ENCODE measurements around the gene WWOX.

Gene WWOX

DNA sequence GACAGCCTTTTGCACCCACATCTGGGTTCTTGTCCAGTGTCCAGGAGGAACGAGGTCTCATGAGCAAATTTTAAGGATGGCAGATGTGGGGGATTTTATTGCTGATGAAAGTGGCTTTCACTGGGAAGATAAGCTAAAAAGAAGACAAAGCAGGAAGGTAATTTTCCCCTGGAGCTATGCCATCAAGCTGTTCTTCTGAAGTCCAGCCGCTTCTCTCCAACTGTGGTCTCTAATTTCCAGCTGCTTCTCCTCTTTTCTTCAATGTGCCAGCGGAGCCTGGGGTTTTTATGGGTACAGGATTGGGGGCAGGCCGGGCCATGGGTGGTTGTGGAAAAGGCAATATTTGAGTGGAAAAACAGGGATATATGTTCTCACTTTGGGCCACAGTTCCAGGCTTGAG is 430.8 kb downstream of the WWOX start:
- DNase-seq (ENCODE audit: low read depth) = no peak

DNA sequence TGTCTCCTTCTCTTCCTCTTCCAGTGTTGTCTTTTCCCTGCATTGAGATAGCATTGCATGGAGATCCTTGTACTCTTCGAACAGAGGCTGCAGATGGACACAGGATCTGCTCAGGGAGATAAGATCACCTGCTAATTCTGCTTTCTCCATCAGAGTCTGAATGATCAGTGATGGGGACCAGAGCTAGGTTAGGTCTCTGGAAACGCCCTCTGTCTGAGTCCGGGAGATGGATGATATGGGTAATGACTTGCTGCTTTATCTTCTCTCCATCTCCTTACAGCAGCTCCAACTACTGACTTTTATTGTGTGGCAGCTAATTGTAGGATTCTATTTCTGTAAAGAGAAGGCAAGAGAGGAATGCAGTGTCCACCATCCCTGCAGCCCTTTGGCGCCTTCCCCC is 435.6 kb downstream of the WWOX start:
- no peak for DNase-seq (ENCODE audit: low read depth)

DNA sequence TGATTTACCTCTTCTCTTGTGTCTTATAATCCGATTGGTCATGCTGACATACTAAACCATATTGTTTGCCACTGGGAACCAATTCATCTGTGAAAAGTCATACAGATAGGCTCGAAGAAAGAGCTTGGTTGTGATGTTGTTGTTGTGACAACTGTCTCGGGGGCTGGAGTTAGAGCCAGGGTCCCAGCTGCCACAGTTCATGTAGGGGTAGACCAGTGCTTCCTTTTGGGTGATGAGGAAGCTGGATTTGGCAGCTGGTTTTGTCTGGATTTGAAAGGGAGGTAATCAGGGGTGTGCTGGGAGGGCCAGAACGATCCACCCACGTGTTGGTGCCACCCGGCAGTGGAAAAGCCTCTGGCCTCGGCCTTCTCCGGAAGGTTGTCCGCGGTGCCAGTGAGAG is 438.1 kb downstream of the WWOX start:
- DNase-seq (ENCODE audit: low read depth) = no peak

DNA sequence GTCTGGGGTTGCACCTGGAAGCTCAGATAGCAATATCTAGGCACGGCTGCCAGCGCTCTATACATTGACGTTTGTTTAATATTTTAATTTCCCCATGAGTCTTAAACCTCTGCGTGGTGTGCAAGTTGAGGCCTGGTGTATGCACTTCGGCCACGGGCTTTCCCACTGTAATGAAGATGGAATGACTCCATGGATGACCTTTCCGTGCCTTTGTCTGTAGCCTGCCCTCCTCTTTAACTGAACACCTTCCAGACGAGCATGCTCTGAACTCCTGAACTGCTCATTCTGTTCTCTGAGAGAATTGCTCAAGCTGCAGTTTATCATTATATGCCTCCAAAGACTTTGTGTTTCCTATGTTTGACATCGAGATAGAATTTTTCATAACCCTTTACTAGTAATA is 438.8 kb downstream of the WWOX start:
- DNase-seq (ENCODE audit: low read depth) = no peak

DNA sequence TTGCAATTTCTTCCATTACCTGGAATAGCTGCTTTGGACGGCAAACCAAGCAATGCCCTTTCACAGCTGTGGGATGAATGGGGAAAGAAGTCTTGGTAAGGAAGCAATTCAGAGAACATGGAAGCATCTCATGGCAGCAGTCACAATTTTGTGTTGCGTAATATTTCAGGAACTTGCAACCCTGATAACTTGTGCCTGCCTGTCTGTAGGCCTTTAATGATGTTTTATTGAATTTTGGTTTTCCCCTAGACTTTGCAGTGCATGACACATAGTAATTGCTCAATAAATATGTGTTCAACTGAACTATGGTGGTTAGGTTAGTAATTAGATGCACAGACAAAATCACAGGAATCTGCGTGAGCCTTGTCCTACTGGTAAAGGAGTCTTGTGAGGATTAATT is 439.5 kb downstream of the WWOX start:
- no peak for DNase-seq (ENCODE audit: low read depth)

DNA sequence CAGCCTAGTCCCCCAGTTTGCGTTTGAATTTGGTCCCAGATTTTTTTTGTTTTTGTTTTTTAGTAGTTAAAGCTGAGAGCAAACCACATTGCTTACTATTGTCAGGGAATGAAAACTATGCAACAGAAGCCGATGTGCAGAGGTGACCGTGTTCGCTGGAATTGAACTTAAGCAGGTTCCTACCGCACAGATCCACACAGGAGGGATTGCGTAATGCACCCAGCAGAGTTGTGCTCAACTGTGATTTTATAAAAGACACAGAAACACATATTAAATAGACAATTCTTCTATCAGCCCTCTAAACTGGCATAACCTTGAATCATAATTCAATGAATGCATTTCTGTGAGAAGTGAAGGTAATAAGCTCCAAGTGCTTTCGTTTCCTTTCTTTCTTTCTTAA is 443.0 kb downstream of the WWOX start:
- DNase-seq (ENCODE audit: low read depth) = no peak

DNA sequence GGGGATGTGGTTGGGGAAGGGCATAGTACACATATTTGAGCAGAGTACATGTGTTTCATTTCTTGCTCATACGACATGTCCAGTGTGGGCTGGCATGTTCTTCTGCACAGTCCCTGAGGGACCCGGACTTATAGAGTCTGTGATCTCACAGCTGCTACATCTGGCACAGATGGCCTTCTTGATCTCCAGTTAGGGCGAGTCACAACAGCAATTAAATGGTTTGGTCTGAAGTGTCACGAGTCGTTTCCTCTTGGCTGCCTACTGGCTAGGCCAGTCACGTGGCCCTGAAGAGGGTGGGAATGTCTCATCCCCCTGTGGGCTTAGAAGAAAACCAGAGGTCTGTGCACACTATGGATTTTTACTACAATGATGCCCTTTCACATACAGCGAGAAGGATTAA is 443.6 kb downstream of the WWOX start:
- no peak for DNase-seq (ENCODE audit: low read depth)

DNA sequence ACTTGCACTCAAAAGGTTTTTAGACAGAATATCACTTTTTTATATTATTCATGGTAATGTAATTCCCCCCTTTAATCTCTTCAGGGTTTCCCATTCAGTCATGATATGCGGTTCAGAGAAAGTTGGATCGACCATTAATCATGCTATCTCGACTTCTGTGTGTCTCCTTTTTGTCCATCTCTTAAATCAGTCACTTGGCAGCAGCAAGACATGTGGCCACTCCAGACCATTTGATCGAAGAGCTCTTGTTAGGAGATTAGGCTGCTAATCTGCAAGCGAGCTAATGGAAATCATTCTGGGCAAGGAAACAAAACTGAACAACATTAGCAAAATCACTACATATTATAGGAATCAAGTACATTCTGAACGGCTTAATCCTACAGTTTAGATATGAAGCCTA is 449.9 kb downstream of the WWOX start:
- no peak for DNase-seq (ENCODE audit: low read depth)

DNA sequence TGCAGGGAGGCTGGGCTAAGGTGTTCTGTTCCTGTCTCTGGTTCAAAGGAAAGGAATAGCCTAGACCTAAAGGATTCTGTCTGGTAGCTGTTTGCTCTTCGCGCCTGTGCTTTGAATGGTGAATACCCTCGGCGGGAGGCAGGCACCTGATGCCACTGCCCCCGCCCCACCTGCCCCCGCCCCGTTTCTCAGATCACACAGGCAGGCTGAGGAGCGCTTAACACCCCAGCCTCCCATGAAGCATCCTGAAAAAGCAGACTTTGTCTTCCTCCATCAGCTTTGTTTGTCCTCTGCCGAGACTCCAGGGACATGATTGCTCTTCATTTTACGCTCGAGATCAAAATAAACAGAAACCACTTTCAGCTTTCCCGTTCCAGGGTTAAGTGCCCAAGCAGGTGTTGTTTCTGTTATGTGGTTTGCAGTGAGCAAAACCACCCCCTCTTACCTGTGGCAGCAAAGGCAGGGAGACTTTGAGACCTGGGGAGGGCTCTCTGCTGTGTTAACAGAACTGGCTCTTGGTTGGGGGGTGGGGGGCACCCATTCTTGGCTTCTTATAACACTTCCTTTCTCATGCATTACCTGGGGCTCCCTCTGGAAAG is 452.1 kb downstream of the WWOX start:
- DNase-seq (ENCODE audit: low read depth) = no peak

DNA sequence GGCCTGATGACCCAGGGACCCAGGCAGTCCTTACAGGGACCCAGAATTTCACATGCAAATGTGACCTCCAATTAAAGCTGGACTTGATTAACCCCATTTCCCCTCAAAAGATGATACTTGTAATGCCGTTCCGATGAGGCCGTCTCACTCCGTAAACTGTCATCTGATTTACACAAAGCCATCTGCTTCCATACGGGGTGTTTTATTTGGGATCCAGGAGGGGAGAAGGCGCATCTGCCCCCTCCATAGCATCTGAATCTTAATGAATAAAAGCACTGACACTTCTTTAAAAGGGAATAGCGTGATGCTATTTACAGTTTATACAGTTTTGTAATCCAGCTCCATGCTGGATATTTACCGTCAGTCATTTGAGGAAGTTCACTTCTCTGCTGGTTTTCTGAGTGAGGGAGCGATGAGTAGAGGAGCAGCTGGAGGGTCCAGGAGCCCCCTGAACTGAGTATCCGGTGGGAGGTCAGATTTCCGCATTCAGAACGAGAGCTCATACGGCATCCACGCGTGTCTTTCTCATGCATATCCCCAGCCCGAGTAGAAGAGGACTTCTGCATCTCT is 452.7 kb downstream of the WWOX start:
- no peak for DNase-seq (ENCODE audit: low read depth)

DNA sequence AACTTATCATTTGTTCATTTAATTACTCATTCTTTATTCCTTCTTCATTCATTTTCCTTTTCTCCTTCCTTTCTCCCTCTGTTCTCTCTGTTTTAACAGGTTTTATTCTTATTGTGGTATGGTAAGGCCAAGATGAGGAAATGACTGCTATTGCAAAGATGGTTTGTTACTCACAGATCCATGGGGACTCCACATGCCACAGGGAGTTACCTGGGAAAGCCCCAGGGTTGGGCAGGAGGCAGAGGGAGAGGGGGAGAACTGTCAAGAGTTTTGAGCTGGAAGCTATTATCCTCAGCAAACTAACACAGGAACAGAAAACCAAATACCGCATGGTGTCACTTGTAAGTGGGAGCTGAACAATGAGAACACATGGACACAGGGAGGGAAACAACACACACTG is 453.3 kb downstream of the WWOX start:
- no peak for DNase-seq (ENCODE audit: low read depth)

DNA sequence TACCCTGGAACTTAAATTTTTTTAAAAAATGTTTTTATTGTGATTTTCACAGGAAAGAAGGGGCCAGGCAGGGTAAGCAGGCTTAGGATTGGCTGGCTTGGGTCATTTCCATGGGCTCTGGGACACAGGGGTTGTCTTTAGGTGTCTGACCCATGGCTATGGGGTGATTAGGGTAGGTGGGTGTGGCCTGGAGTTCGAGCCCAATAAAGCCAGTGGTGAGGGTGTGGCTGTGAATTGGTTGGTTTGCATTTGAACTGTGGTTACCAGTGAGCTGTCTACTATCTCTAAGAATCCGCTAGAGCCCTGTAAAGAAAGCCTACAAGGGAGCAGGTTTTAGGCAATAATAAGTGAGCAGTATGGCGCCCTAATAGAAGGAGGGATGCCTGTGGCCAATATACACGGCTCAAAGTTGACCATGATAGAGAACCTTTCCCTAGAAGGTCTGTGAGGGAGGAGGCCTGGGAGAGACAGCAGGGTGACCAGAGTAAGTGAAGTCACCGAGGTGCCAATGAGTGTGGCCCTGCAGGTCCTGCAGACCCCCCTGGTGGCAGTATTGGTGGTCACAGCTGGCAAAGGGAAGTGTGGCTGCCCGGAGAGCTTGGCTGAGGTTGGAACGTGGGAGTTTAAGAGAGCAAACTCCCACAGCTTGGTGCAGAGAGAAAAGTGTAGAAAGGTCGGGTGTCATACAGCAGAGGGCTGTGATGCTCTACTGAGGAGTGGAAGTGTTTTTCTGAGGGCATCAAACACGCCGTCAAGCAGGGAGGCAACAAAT is 454.0 kb downstream of the WWOX start:
- no peak for DNase-seq (ENCODE audit: low read depth)

DNA sequence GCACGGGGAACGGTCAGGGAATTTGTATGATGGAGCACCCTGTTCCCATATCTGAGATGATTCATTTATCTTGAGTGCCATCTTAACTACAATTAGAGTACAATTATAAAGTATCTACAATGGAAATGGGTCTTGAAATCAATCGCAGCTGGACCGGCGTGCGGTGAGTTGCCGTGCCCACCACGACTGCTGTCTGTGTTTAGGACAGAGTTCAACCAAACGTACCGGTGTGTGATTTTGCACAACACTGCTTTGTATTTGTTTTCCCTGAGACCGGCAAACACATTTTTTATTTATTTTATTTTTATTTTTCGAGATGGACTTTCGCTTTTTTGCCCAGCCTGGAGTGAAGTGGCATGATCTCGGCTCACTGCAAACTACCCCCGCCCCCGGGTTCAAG is 457.0 kb downstream of the WWOX start:
- no peak for DNase-seq (ENCODE audit: low read depth)

DNA sequence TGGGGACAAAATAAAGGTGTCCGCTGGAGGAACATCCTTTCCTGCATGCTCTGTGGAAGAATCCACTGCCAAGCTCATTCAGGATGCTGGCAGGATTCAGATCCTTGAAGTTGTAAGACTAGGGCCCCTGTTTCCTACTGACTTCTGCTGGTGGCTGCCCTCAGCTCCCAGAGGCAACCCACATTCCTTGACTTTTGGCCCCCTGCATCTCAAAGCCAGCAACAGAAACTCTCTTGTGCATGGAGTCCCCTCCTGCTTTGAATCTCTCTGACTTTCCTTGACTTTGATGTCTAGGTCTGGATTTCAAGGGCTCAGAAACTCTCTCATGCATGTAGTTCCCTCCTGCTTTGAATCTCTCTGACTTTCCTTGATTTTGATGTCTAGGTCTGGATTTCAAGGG is 461.5 kb downstream of the WWOX start:
- no peak for DNase-seq (ENCODE audit: low read depth)

DNA sequence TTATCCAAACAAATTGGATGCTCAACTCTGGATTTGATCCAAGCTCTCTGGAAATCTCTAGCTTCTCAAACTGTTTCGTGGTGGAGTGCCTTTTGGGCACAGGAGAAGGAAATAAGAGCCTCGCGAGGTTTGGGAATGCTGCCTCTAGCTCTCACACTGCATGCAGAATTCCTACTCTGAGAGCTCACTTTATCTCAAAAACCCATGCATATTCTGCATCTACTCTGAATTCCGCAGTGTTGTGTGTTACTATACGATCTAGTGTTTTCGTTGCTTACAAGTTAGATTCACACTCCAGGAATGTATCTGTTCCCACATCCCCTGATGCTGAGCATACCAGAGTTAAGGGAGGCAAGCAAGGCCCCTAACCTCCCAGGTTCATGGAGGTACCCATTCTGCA is 462.7 kb downstream of the WWOX start:
- DNase-seq (ENCODE audit: low read depth) = no peak

DNA sequence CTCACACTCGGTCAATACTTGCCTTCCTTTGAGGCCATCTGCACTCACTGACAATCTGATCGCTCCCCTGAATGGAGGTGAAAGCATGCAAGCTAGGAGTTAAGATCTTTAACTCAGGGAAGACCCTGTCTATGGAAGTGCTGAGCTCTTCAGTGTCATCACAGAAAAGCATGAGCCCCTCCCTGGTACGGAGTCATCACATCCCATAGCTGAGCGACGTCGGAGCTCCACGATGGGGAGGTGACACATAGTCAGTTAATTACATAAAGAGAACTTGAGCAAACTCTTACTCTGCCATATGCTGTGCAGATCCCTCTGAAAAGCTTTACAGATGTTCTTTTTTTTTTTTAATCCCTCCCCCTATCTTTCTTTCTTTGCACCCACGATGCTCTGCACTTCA is 463.2 kb downstream of the WWOX start:
- no peak for DNase-seq (ENCODE audit: low read depth)

DNA sequence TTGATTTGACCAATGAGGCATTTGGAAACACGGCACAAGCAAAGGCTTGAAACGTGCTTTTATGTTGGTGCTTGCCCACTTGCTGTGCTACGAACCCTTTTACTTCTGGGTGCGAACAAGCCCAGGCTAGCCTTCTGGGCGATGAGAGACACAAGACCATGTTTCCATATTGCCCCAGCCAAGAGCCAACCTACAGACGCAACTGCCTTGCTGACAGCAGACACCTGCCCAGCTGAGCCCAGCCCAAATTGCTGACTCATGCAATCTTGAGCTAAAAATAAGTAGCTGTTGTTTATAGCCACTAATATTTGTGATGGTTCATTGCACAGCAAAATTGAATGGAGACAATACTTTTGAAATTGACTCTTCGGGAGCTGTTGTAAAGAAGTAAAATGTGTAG is 464.5 kb downstream of the WWOX start:
- no peak for DNase-seq (ENCODE audit: low read depth)

DNA sequence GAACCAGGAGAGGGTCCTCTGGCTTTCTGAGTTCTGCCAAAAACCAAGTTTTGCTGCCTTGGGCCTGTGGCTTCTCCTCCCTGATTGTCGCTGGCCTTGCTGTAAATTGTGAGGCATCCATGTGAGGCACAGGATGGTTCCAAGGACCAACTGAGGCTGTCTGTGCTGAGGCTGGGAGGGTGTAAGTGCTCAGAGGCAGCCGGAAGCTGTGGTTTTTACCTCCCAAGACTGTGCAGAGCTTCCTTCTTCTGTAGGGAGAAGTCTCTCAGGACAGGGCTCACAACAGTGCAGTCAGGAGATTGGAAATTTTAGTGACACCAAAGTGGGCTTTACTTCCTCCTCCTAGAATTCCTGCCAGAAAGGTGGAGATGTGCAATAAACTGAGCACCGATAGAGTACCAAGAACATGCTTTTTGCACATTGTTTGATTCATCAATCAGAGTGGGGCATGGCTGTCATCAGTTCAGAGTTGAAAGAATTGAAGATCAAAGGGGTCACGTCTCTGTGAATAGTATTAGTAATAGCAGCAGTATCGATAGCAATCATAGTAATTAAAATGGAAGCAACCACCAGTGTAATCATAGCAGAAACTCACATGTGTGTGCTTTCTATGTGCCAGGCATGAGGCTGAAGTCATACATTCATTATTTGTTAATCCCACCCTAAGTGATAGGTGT is 467.1 kb downstream of the WWOX start:
- no peak for DNase-seq (ENCODE audit: low read depth)

DNA sequence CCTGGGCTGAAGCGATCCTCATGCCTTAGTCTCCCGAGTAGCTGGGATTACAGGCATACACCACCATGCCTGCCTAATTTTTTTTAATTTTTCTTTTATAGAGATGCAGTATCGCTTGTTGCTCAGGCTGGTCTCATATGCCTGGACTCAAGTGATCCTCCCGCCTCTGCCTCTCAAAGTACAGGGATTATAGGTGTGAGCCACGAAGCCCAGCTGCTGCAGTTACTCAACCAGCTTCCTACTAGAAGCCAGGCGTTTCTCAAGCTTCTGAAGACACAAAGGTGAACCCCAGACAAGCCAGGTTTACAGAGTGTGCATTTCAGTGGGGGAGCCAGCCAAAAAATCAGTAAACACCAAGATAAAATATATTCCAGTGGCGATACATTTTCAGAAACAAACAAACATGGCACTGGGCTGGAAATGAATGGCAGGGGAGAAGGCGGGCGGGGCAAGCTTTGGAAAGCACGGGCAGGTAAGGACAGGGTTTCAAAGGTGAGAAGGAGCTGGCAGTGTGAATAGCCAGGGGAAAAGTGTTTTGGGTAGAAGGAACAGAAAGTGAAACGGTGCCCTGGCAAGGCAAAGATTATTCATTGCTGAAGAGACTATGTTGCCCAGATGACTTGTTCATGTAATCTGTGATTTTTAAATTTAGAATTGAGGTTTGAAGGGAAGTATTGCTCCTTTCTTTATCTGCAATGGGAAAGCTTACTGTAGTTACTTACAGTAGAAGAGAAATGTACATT is 471.1 kb downstream of the WWOX start:
- no peak for DNase-seq (ENCODE audit: low read depth)

DNA sequence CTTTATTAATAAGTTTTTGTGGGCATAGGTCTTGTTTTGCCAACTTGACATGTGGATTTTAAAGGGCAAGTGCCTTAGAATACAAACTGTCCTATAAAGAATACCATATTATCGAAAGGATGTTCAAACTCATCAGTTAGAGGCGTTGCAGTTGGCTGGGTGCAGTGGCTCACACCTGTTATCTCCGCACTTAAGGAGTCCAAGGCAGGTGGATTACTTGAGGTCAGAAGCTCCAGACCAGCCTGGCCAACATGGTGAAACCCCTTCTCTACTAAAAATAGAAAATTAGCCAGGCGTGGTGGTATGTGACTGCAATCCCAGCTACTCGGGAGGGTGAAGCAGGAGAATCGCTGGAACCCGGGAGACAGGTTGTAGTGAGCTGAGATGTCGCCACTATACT is 472.0 kb downstream of the WWOX start:
- no peak for DNase-seq (ENCODE audit: low read depth)

DNA sequence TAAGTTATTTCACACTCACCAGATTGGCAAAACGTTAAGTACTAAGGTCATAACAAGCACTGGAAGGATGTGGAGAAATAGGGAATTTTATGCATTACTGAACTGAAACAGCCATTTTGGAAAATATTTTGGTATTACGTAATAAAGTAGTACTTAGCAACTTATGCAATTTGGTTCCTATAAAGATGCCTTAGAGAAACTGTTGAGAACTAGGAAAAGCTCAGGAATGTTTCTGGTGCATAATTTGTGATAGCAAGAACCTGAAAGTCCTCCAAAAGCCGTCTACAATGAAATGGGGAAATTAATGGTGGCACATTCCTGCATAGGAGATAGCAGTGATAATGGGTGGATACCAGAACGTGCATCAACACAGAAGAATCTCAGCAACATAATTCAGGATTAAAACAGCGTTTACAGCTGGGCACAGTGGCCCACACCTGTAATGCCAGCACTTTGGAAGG is 472.5 kb downstream of the WWOX start:
- no peak for DNase-seq (ENCODE audit: low read depth)

DNA sequence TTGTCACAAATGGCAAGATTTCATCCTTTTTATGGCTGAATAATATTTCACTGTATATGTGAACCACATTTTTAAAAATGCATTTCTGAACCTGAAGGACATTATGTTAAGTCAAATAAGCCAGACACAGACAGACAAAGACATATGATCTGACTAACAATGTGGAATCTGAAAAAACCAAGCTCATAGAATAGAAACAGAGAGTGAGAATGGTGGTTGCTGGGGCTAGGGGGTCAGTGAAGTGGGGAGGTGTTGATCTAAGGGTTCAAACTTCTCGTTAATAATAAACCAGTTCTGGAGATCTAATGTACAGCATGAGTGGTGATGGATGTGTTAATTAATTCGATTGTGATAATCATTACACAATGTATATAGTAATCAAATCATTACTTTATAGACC is 475.1 kb downstream of the WWOX start:
- no peak for DNase-seq (ENCODE audit: low read depth)
